Choroid plexus epithelial cell (primary cell): ENCODE data around the gene FAM76A.
"Not testable (repeated sequence)": the region's sequence is repeated elsewhere in the genome, so short reads cannot be mapped to it uniquely, and the experiment has no call there.

Source experiments
- DNase-seq: peaks from one replicate; pipeline ENCODE4 v3.0.0-alpha.2; 2010; ENCODE audit warnings: low read depth
- H3K4me3 ChIP-seq: 2 replicates; pipeline ENCODE4 v1.5.1; 2011; ENCODE audit warnings: low read depth, mild to moderate bottlenecking, control low read depth, low read length, moderate library complexity
- TF ChIP-seq, protein P1 (sequence below): conservative IDR thresholded peaks from 2 replicates; pipeline ENCODE4 v1.5.1; 2011; ENCODE audit warnings: low read depth, mild to moderate bottlenecking, control low read depth, inconsistent platforms, low read length, moderate library complexity

The FAM76A gene

GRCh38 chr1:27779122-27779521, 53.4 kb downstream of the FAM76A start:
- no peak for DNase-seq
- TF ChIP-seq, protein P1, sequence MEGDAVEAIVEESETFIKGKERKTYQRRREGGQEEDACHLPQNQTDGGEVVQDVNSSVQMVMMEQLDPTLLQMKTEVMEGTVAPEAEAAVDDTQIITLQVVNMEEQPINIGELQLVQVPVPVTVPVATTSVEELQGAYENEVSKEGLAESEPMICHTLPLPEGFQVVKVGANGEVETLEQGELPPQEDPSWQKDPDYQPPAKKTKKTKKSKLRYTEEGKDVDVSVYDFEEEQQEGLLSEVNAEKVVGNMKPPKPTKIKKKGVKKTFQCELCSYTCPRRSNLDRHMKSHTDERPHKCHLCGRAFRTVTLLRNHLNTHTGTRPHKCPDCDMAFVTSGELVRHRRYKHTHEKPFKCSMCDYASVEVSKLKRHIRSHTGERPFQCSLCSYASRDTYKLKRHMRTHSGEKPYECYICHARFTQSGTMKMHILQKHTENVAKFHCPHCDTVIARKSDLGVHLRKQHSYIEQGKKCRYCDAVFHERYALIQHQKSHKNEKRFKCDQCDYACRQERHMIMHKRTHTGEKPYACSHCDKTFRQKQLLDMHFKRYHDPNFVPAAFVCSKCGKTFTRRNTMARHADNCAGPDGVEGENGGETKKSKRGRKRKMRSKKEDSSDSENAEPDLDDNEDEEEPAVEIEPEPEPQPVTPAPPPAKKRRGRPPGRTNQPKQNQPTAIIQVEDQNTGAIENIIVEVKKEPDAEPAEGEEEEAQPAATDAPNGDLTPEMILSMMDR, result no peak

DNA sequence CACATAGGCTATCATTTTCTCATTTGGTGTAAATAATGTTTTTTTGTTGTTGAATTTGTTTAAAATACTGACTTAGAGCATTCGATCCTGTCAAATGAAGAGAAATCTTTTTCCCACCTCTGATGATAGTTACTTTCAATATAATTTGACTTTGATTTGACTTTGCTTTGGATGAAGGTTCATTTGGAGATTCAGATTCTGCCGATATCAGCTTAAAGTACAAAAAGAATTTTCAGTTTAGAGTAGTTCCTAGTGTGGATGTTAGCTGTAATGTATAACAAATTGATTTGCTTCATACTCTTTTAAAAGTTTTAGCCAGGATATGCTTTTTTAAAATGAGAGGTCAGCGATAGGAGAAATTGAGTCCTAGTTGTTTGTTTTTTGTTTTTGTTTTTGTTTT, 57.2 kb downstream of the FAM76A start:
- no peak for DNase-seq
- H3K4me3 ChIP-seq, result no peak overlapping the region
- TF ChIP-seq, protein P1, result no peak

More at GRCh38 chr1:27779122-27779521, 53.4 kb downstream of the FAM76A start:
- no peak overlapping the region for H3K4me3 ChIP-seq

DNA sequence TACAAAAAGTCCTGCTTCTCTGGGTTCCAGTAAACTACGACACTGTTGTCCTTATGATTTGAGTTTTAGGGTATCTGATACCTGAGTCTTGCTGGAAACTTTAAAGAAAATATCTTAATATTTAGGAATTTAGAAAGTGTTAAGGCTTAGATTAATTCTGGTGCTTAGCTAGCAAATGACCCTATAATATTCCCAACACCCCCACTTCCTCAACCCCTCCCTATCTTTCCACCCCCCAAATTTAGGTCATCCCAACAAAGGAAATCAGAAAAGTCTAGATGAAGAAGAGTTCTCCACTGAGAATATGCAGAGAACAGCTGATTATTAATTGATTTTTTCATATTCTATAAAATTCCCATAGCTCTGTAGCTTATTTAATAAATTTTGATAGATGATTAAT, 58.9 kb downstream of the FAM76A start:
- no peak overlapping the region for H3K4me3 ChIP-seq
- no peak for DNase-seq
- TF ChIP-seq, protein P1, result no peak

- TF ChIP-seq, protein P1, result no peak
- H3K4me3 ChIP-seq, result no peak overlapping the region
- peak; percentile 28 for DNase-seq
Observed at GRCh38 chr1:27785781-27786455, 60.2 kb downstream of the FAM76A start.

DNA sequence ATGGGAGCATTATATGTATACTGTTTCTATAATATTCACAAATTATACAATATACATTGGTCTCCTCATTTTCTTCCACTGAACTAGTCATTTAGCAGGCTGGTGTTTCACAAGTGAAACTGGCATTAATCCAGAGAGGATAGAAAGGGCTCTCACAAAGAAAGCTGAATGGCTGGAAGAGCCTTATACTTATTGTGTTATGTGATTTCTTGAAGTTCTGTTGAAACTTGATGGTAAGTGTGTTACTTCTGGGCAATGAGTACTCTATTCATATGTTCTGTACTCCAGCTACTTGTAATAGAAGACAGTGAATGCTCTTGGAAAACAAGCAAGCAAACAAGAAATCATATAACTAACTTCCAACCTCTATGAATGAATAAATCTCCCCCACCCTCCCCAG, 62.1 kb downstream of the FAM76A start:
- TF ChIP-seq, protein P1, result no peak
- H3K4me3 ChIP-seq, result no peak overlapping the region
- DNase-seq, result peak; percentile 87

DNA sequence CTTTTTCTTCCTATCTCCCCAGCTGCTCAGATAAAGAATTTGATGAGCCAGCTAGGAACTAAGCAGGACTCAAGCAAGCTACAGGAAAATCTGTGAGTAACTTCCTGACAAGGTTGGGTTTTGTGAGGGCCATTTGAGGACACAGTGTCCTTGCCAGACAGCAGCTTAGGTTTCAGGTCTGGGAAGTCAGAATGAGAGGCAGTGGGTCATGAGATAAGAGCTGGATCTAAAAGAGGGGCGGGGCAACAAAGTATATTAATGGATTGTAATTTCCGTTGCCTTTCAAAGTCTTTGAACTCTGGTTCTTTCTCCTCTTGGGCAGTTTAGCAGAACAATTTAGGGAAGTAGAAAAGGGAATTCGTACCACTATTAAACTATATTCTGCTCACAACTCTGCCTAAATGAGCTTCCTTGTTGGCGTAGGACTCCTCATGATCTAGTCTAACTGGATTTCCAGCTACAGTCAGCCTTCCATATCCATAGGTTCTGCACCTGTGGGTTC, 63.8 kb downstream of the FAM76A start:
- peak; percentile 70 for DNase-seq
- H3K4me3 ChIP-seq, result no peak overlapping the region
- TF ChIP-seq, protein P1, result no peak

DNA sequence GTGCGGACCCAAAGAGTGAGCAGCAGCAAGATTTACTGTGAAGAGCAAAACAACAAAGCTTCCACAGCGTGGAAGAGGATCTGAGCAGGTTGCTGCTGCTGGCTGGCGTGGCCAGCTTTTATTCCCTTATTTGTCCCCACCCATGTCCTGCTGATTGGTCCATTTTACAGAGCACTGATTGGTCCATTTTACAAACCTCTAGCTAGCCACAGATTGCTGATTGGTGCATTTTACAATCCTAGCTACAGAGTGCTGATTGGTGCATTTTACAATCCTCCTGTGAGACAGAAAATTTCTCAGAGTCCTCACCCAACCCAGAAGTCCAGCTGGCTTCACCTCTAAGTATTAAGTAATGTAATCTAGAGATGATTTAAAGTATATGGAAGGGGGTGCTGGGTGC, 64.5 kb downstream of the FAM76A start:
- DNase-seq, H3K4me3 ChIP-seq: not testable (repeated sequence)
